Measurements from ENCODE around the gene LETM1. TPM values are rescaled to one million over a fixed set of nuclear protein-coding genes. Genes with fewer than 3 reads are reported as not detected.

LETM1 gene
- total and polyA plus RNA-seq, 2 of the 13 experiments (the other 11 are each of a cell fraction or from before 2014, with no cell fraction given), result 9.7 to 41.6 TPM

DNA sequence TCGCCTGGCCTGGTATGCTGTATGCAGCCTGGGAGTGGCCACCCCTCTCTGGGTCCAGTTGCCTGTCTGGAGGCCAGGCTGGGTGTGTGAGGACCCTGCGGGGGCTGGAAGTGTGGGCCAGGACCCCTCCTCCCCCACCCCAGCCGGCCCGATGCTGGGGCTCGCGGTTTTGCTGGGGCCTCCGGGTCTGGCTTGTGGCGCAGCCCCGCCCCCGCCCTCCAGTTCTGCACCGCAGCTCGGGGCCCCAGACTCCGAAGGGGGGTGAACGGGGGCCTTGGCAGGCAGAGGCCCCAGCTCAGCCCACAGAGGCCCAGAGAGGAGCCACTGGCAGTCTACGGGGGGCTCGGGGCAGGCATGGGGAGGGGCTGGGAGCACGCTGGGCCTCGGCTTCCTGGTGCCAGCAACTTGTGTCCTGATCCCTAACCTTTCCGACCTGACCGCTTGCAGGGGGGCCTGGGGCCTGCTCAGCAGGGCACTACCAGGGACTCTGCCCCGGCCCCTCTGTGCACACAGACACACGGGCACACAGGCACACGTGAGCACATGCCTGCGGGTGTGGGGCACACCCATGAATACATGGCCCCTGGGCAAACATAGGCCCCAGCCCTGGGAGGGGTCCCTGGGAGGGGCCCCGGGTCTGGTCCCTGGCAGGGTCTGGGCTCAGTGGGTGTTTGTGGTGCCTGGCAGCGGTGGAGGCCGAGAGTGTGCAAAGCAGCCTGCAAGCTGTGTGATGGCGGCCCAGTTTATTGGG, 84.2 kb downstream of the LETM1 start:
- DNase-seq (ENCODE audit: low spot score) (no peak), ATAC-seq (no peak), FAIRE-seq (no peak)
- in situ Hi-C loops (cut with HindIII; ENCODE audit: extremely low pct_ligation_motif_present, low pct_unique_long_range_greater_than_20kb) (no loop called here), intact Hi-C loops (cut with micrococcal nuclease; ENCODE audit: unreplicated experiment) (no loop called here)
- Histone ChIP-seq H3K4me2 (ENCODE audit: low read depth, low read length) (peak overlapping the region; percentile 63), H3K4me3 (replicated peaks in 1 of 3; ENCODE audit: insufficient read depth in 1 of 3, low read depth in 2 of 3, low read length in 3 of 3) (peak overlapping the region in 1 of 3 experiments; percentile 44; a peak in 2 of 6 replicates), H3K36me3 (replicated peaks in 1 of 2; ENCODE audit: control insufficient read depth in 1 of 2, insufficient read depth in 2 of 2, low read length in 2 of 2) (no peaks in the 10 kb centered on the region), H3K4me1 (ENCODE audit: insufficient read depth, low read length) (peaks cover 88% of the 10 kb centered on the region), H3K27ac (ENCODE audit: extremely low read length, insufficient read depth, low read length) (peak overlapping the region; percentile 83), H3K9ac (ENCODE audit: insufficient read depth, low read depth, low read length) (peak overlapping the region; percentile 25; the same call in 1 of the 2 replicates), H4K20me1 (ENCODE audit: insufficient read depth, low read length) (no peaks in the 10 kb centered on the region), H3K79me2 (ENCODE audit: insufficient read depth, low read length) (peaks cover 7% of the 10 kb centered on the region), H3K9me3 (ENCODE audit: low read length) (no peaks in the 10 kb centered on the region), H3K27me3 (ENCODE audit: control insufficient read depth in 1 of 2, insufficient read depth in 2 of 2, low read length in 2 of 2) (no peaks in the 10 kb centered on the region), H2AFZ (ENCODE audit: low read length) (no peak overlapping the region)
- POLR2A ChIA-PET, result interaction anchor here (1.4 to 34.3 kb wide), 5 partner anchors 12 to 36 kb away, joined by 4 to 1258 read pairs (median 7); partner anchors contain the start of gene FGFR3
- CTCF ChIA-PET (ENCODE audit: low intra/inter-chr PET ratio, low total read pairs), result no interaction called here
- no TSS peak for BruUV-seq (replicated peaks)
- no CpG with 5 or more reads among the region's 28 CpGs for WGBS (ENCODE audit: low lambda C conversion rate)
- TF ChIP-seq CREM (IDR thresholded peaks at IDR 0.05) (no peak), CREM (CRISPR knock-in tag; IDR thresholded peaks at IDR 0.05) (no peak), ZNF253 (CRISPR knock-in tag; IDR thresholded peaks at IDR 0.05; ENCODE audit: borderline replicate concordance) (no peak), ZFP41 (CRISPR knock-in tag; IDR thresholded peaks at IDR 0.05; ENCODE audit: borderline replicate concordance) (no peak), FOXJ3 (CRISPR knock-in tag; IDR thresholded peaks at IDR 0.05; ENCODE audit: borderline replicate concordance) (no peak), ZNF224 (CRISPR knock-in tag; IDR thresholded peaks at IDR 0.05) (no peak), STAT5B (CRISPR knock-in tag; IDR thresholded peaks at IDR 0.05) (no peak), ZKSCAN5 (CRISPR knock-in tag; IDR thresholded peaks at IDR 0.05) (no peak), ZNF333 (CRISPR knock-in tag; IDR thresholded peaks at IDR 0.05; ENCODE audit: borderline replicate concordance) (no peak), ZNF652 (CRISPR knock-in tag; IDR thresholded peaks at IDR 0.05; ENCODE audit: borderline replicate concordance, low read depth) (no peak), MAF1 (CRISPR knock-in tag; IDR thresholded peaks at IDR 0.05; ENCODE audit: borderline replicate concordance) (no peak), FOXK1 (CRISPR knock-in tag; IDR thresholded peaks at IDR 0.05; ENCODE audit: borderline replicate concordance, low read depth) (no peak), PAWR (CRISPR knock-in tag; IDR thresholded peaks at IDR 0.05; ENCODE audit: borderline replicate concordance) (no peak), ZBTB44 (CRISPR knock-in tag; IDR thresholded peaks at IDR 0.05) (no peak), AKAP8 (CRISPR knock-in tag; IDR thresholded peaks at IDR 0.05) (0 out of 2 replicates have a peak, but pooled peaks have one; percentile 1), SRSF4 (IDR thresholded peaks at IDR 0.05; ENCODE audit: low read depth, low read length, poor library complexity, severe bottlenecking) (no peak), JDP2 (CRISPR knock-in tag; IDR thresholded peaks at IDR 0.05; ENCODE audit: borderline replicate concordance) (no peak)
- TF ChIP-seq, protein P1, sequence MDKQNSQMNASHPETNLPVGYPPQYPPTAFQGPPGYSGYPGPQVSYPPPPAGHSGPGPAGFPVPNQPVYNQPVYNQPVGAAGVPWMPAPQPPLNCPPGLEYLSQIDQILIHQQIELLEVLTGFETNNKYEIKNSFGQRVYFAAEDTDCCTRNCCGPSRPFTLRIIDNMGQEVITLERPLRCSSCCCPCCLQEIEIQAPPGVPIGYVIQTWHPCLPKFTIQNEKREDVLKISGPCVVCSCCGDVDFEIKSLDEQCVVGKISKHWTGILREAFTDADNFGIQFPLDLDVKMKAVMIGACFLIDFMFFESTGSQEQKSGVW (CRISPR knock-in tag; IDR thresholded peaks at IDR 0.05; ENCODE audit: borderline replicate concordance), result no peak
- TF ChIP-seq, protein P2, sequence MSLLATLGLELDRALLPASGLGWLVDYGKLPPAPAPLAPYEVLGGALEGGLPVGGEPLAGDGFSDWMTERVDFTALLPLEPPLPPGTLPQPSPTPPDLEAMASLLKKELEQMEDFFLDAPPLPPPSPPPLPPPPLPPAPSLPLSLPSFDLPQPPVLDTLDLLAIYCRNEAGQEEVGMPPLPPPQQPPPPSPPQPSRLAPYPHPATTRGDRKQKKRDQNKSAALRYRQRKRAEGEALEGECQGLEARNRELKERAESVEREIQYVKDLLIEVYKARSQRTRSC (CRISPR knock-in tag; IDR thresholded peaks at IDR 0.05; ENCODE audit: low read depth), result no peak
